22Rv1 (cell line): ENCODE measurements around the gene SLC13A5.
"Not testable (repeated sequence)": the region's sequence is repeated elsewhere in the genome, so short reads cannot be mapped to it uniquely, and the experiment has no call there.

Source experiments
- H3K27ac ChIP-seq: fragments of 450-650 bp; 2 replicates; pipeline ENCODE4 v1.5.1; 2017
- CTCF ChIP-seq: fragments of 450-650 bp; IDR thresholded peaks from 2 replicates; pipeline ENCODE4 v1.5.1; 2017; ENCODE audit warnings: mild to moderate bottlenecking
- ZFX ChIP-seq: fragments of 450-650 bp; IDR thresholded peaks from 2 replicates; pipeline ENCODE4 v1.6.1; 2017; ENCODE audit warnings: antibody characterized with exemption, borderline replicate concordance

Gene SLC13A5

DNA sequence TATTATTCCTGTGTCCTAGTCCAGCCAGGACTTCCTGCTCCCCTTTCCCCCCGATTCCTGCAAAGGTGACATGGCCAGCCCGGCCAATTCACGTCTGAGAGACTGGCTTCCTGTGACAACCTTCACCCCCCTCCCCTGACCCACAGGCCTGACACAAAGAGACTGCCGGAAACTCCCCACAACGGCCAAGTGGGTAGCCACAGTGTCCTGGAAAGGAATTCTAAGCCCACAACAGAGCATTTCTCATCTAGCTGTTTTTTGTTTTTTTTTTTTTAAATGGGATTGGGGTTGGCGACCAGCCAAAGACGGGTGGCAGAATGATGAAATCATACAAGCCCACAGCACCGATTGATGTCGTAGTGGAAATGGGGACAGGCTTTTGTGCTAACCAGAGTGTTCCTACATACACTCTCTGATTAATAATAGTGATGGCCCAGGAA, 39.9 kb upstream of the SLC13A5 start:
- no peak for TF ChIP-seq CTCF
- TF ChIP-seq ZFX = no peak
- no peak overlapping the region for H3K27ac ChIP-seq

- no peak overlapping the region for H3K27ac ChIP-seq
- TF ChIP-seq ZFX = no peak
- TF ChIP-seq CTCF = no peak
Measured at GRCh38 chr17:6752068-6752909, 39.1 kb upstream of the SLC13A5 start.

- H3K27ac ChIP-seq = no peak overlapping the region
- no peak for TF ChIP-seq ZFX
- TF ChIP-seq CTCF = 0 out of 2 replicates have a peak, but pooled peaks have one; percentile 6
Measured at GRCh38 chr17:6749519-6749918, 36.4 kb upstream of the SLC13A5 start.

DNA sequence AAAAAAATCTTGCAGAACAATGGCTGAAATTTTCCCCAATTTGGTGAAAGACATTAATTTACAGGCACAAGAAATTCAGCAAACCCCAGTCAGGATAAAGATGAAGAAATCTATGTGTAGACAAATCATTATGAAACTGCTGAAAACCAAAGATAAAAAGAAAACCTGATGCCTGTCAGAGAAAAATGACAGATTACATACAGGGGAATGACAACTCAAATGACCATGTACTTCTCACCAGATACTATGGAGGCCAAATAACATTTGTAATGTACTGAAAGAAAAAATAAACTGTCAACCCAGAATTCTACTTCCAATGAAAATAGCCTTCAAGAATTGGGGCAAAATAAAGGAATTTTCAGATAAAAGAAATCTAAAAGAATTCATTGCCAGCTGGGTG, 35.4 kb upstream of the SLC13A5 start:
- TF ChIP-seq ZFX (no peak), CTCF (no peak)

GRCh38 chr17:6746665-6747064, 33.5 kb upstream of the SLC13A5 start:
- H3K27ac ChIP-seq = not testable (repeated sequence)

More for the DNA sequence above, 35.4 kb upstream of the SLC13A5 start:
- no peak overlapping the region for H3K27ac ChIP-seq

DNA sequence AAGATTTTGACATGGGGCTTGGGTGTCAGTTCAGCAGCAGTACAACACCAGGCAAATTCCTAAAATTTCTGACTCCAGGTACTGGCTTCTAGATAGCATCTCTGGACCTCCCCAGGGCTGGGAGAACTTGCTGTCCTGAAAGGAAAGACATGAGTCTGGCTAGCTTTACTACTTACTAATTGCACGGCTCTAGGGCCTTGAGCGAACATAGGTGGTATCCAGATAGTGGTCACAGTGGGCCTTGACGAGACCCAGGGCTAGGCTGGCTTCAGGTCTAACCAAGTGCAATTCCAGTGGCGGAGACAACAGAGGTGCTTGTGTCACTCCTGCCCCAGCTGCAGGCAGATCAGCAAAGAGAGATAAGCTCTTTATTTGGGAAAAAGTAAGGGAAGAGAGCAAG, 16.4 kb upstream of the SLC13A5 start:
- TF ChIP-seq CTCF = no peak
- TF ChIP-seq ZFX = no peak

GRCh38 chr17:6724009-6724408, 10.8 kb upstream of the SLC13A5 start:
- TF ChIP-seq CTCF (no peak), ZFX (no peak)
- no peak overlapping the region for H3K27ac ChIP-seq

More for the DNA sequence above, 16.4 kb upstream of the SLC13A5 start:
- no peak overlapping the region for H3K27ac ChIP-seq
